Panc1 (cell line): ENCODE data around the gene SFN. TPM values are rescaled to one million over a fixed set of nuclear protein-coding genes. Genes with fewer than 3 reads are reported as not detected.
A peak's percentile ranks its signal among the peaks of the same experiment; 100 is the strongest.

Source experiments
- ATAC-seq: fragments of 200-7000 bp; cut with Tn5 transposase; 2 replicates; pipeline ENCODE4 v1.9.1; 2020; ENCODE audit warnings: mild to moderate bottlenecking, moderate library complexity
- BruUV-seq: library from RNA; stranded (reverse); fragments of 400-500 nt; replicated peaks from 2 replicates; lab custom pipeline; 2021; lab: Mats Ljungman, UMichigan
- CTCF ChIA-PET: fragments of 300-600 bp; sonication (Branson Sonifier 250); formaldehyde crosslinking; loops from one replicate; lab custom pipeline; 2022; ENCODE audit warnings: antibody characterized with exemption; lab: Charles Lee
- POLR2A ChIA-PET: fragments of 300-600 bp; sonication (Branson Sonifier 250); formaldehyde crosslinking; loops from one replicate; lab custom pipeline; 2022; ENCODE audit warnings: antibody characterized with exemption; lab: Charles Lee
- DNase-seq: peaks from one replicate; pipeline ENCODE4 v3.0.0-alpha.2; 2010; ENCODE audit warnings: low read depth, low spot score
- H3K27ac ChIP-seq: 2 replicates; pipeline ENCODE4 v1.5.1; 2011; ENCODE audit warnings: mild to moderate bottlenecking, low read length, inconsistent platforms
- H3K27me3 ChIP-seq: fragments of 200-500 bp; sonication (Bioruptor generic); 2 replicates; pipeline ENCODE4 v1.6.0; 2014; ENCODE audit warnings: low read length, inconsistent platforms; ENCODE audit not compliant: control insufficient read depth, insufficient read depth
- H3K36me3 ChIP-seq: fragments of 200-500 bp; sonication (Bioruptor generic); 2 replicates; pipeline ENCODE4 v1.5.1; 2014; ENCODE audit warnings: inconsistent platforms, mild to moderate bottlenecking, low read length, moderate library complexity; ENCODE audit not compliant: control insufficient read depth, insufficient read depth
- H3K4me1 ChIP-seq: 2 replicates; pipeline ENCODE4 v1.5.1; 2011; ENCODE audit warnings: inconsistent platforms, mild to moderate bottlenecking, low read length, moderate library complexity; ENCODE audit not compliant: control insufficient read depth, insufficient read depth
- H3K4me3 ChIP-seq, 2 experiments: 2 replicates each; pipeline ENCODE4 v1.5.1; 2011 to 2012; ENCODE audit warnings: low read depth in 2 of 2, low read length in 2 of 2, mild to moderate bottlenecking in 2 of 2, inconsistent platforms in 1 of 2, moderate library complexity in 1 of 2
- H3K9me3 ChIP-seq: fragments of 200-500 bp; sonication (Bioruptor generic); 2 replicates; pipeline ENCODE4 v1.5.1; 2014; ENCODE audit warnings: low read depth, mild to moderate bottlenecking, inconsistent platforms, low read length, moderate library complexity; ENCODE audit not compliant: control insufficient read depth, insufficient read depth
- CTCF ChIP-seq: fragments of 450-650 bp; IDR thresholded peaks from 2 replicates; pipeline ENCODE4 v1.5.1; 2017; ENCODE audit warnings: mild to moderate bottlenecking
- POLR2AphosphoS5 ChIP-seq: IDR thresholded peaks from 2 replicates; pipeline ENCODE4 v1.6.1; 2012; ENCODE audit warnings: mild to moderate bottlenecking, low read depth, low read length, moderate library complexity
- SIN3A ChIP-seq: IDR thresholded peaks from 2 replicates; pipeline ENCODE4 v1.6.1; 2012; ENCODE audit warnings: low read depth, mild to moderate bottlenecking, low read length, moderate library complexity, borderline replicate concordance; ENCODE audit not compliant: insufficient read depth
- TCF7L2 ChIP-seq: IDR thresholded peaks from 2 replicates; pipeline ENCODE4 v1.6.1; 2011; ENCODE audit warnings: mild to moderate bottlenecking, low read depth, low read length, inconsistent platforms
- in situ Hi-C: cut with HindIII; loops from 2 replicates; pipeline ENCODE4 v1.10.0; 2016; ENCODE audit warnings: low sequenced_read_pairs, low pct_unique_long_range_greater_than_20kb
- intact Hi-C: fragments of 100-400 bp; cut with micrococcal nuclease; formaldehyde crosslinking; loops from one replicate; pipeline ENCODE4 v1.10.0; 2022; ENCODE audit not compliant: unreplicated experiment
- total RNA-seq: library from RNA; stranded (reverse); gene quantifications from one replicate; pipeline ENCODE4 v1.2.1, GENCODE V29; 2021; ENCODE audit not compliant: unreplicated experiment
- TF ChIP-seq, protein P1 (sequence below), 2 experiments: IDR thresholded peaks; 2 replicates each; pipeline ENCODE4 v1.6.1; 2011 to 2012; ENCODE audit warnings: low read depth in 2 of 2, control low read depth in 1 of 2, low read length in 1 of 2, mild to moderate bottlenecking in 1 of 2, moderate library complexity in 1 of 2; ENCODE audit not compliant: insufficient read depth in 1 of 2

SFN gene
- total RNA-seq, 1 experiment from 2014 or later, result 188 TPM

DNA sequence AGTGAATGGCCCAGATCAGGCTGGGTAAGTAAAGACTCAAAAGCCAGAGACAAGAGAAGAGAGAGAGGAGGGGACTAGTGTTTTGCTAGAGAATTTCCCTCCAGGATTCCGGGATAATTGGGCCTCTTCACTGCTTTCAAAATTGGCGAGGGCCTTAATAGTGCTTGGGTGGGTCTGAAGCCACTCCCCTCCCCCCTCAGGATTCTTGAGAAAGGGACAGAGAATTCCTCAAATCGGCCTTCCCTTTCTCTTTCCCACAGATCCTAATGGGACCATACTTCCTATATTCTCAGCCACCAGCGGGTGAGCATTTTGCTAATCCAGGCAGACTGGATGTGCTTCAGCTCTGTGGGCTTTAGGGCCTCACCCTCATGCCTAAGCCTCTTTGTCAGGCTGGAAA lies 11.9 kb downstream of the SFN start:
- ATAC-seq, result no peak
- CTCF ChIA-PET, result interaction anchor here (0.9 kb wide), 1 partner anchor 17 kb away, joined by 3 read pairs; no protein-coding TSS in a partner anchor
- DNase-seq, result no peak
- intact Hi-C loops (loop anchor here (5.0 kb wide), 1 partner anchor 273 kb away; no protein-coding TSS in a partner anchor), in situ Hi-C loops (no loop called here)
- Histone ChIP-seq H3K9me3 (no peaks in the 10 kb centered on the region), H3K4me1 (no peaks in the 10 kb centered on the region), H3K36me3 (0 out of 2 replicates have a peak, but pooled peaks cover 7% of the 10 kb centered on the region), H3K27me3 (no peaks in the 10 kb centered on the region), H3K4me3 (no peak overlapping the region), H3K27ac (no peak overlapping the region)
- POLR2A ChIA-PET, result no interaction called here
- TF ChIP-seq SIN3A (no peak), TCF7L2 (no peak), CTCF (no peak), POLR2AphosphoS5 (no peak)
- TF ChIP-seq, protein P1, sequence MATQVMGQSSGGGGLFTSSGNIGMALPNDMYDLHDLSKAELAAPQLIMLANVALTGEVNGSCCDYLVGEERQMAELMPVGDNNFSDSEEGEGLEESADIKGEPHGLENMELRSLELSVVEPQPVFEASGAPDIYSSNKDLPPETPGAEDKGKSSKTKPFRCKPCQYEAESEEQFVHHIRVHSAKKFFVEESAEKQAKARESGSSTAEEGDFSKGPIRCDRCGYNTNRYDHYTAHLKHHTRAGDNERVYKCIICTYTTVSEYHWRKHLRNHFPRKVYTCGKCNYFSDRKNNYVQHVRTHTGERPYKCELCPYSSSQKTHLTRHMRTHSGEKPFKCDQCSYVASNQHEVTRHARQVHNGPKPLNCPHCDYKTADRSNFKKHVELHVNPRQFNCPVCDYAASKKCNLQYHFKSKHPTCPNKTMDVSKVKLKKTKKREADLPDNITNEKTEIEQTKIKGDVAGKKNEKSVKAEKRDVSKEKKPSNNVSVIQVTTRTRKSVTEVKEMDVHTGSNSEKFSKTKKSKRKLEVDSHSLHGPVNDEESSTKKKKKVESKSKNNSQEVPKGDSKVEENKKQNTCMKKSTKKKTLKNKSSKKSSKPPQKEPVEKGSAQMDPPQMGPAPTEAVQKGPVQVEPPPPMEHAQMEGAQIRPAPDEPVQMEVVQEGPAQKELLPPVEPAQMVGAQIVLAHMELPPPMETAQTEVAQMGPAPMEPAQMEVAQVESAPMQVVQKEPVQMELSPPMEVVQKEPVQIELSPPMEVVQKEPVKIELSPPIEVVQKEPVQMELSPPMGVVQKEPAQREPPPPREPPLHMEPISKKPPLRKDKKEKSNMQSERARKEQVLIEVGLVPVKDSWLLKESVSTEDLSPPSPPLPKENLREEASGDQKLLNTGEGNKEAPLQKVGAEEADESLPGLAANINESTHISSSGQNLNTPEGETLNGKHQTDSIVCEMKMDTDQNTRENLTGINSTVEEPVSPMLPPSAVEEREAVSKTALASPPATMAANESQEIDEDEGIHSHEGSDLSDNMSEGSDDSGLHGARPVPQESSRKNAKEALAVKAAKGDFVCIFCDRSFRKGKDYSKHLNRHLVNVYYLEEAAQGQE (IDR thresholded peaks at IDR 0.05; ENCODE audit: insufficient read depth in 1 of 2, low read depth in 2 of 2, low read length in 1 of 2), result no peak
- no TSS peak for BruUV-seq

- H3K27me3 ChIP-seq, result no peaks in the 10 kb centered on the region
- H3K4me3 ChIP-seq, result no peak overlapping the region
- no peak for ATAC-seq
- H3K36me3 ChIP-seq, result peaks cover 10% of the 10 kb centered on the region; the same call in 1 of the 2 replicates
- ChIA-PET POLR2A (no interaction called here), CTCF (no interaction called here)
- in situ Hi-C loops (no loop called here), intact Hi-C loops (loop anchor here (5.0 kb wide), 1 partner anchor 275 kb away; no protein-coding TSS in a partner anchor)
- no peak for TF ChIP-seq SIN3A
- TF ChIP-seq, protein P1 (IDR thresholded peaks at IDR 0.05; ENCODE audit: insufficient read depth in 1 of 2, low read depth in 2 of 2, low read length in 1 of 2), result no peak
- TF ChIP-seq POLR2AphosphoS5, result no peak; the same call in 1 of the 2 replicates
- no peak for TF ChIP-seq TCF7L2
- H3K27ac ChIP-seq, result no peak overlapping the region
- no peak for DNase-seq
- BruUV-seq, result TSS peak; percentile 57
- H3K4me1 ChIP-seq, result no peaks in the 10 kb centered on the region
- no peaks in the 10 kb centered on the region for H3K9me3 ChIP-seq
These were observed 14.4 kb downstream of the SFN start for GRCh38 chr1:26877326-26877725.
